ENCODE data around the gene CWC25.

DNA sequence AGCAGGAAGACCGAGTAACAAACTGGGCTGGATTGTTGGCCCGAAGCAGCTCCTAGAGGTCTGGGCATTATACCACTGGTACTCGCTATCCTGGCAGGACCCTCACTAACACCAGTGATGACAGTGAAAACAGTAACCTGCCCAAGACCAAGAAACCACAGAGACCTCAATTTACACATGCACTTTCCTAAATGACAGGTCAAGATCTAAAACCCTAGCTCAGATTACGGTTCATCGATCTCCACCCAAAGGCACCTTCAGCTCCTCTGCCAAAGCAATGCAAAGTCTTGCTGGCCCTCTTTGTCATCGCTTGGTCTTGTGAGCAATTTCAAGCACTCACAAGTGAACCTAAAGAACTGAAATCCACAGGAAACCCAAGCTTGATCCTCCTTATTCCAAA, 27.3 kb downstream of the CWC25 start:
- TF ChIP-seq, protein P1, sequence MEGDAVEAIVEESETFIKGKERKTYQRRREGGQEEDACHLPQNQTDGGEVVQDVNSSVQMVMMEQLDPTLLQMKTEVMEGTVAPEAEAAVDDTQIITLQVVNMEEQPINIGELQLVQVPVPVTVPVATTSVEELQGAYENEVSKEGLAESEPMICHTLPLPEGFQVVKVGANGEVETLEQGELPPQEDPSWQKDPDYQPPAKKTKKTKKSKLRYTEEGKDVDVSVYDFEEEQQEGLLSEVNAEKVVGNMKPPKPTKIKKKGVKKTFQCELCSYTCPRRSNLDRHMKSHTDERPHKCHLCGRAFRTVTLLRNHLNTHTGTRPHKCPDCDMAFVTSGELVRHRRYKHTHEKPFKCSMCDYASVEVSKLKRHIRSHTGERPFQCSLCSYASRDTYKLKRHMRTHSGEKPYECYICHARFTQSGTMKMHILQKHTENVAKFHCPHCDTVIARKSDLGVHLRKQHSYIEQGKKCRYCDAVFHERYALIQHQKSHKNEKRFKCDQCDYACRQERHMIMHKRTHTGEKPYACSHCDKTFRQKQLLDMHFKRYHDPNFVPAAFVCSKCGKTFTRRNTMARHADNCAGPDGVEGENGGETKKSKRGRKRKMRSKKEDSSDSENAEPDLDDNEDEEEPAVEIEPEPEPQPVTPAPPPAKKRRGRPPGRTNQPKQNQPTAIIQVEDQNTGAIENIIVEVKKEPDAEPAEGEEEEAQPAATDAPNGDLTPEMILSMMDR (IDR thresholded peaks at IDR 0.05) = no peak
- TF ChIP-seq POLR2A (IDR thresholded peaks at IDR 0.05) = no peak

Data from right lobe of liver (tissue), 4 donors.